Sigmoid colon (tissue), 7 donors: ENCODE measurements around the gene PNPLA1. TPM values are rescaled to one million over a fixed set of nuclear protein-coding genes. Genes with fewer than 3 reads are reported as not detected.

Source experiments
- DNase-seq: peaks from one replicate; pipeline ENCODE4 v3.0.0-alpha.2; 2019
- H3K27ac ChIP-seq, 4 donors: fragments of 200-600 bp; sonication (generic); one replicate each; pipeline ENCODE4 v1.5.1; 2016 to 2019; ENCODE audit warnings: mild to moderate bottlenecking in 1 of 4
- H3K27me3 ChIP-seq, 3 donors: fragments of 200-600 bp; sonication (generic); one replicate each; pipeline ENCODE4 v1.5.1; 2019; ENCODE audit warnings: mild to moderate bottlenecking in 1 of 3
- H3K36me3 ChIP-seq, 4 donors: fragments of 200-600 bp; sonication (generic); one replicate each; pipeline ENCODE4 v1.5.1; 2016 to 2019
- H3K4me1 ChIP-seq, 4 donors: fragments of 200-600 bp; sonication (generic); one replicate each; pipeline ENCODE4 v1.5.1; 2017 to 2019
- H3K4me3 ChIP-seq, 4 donors: fragments of 200-600 bp; sonication (generic); one replicate each; pipeline ENCODE4 v1.5.1; 2017 to 2019; ENCODE audit warnings: mild to moderate bottlenecking in 2 of 4, moderate library complexity in 1 of 4
- H3K9me3 ChIP-seq, 4 donors: fragments of 200-600 bp in 3 of 4; sonication (generic) in 3 of 4; one replicate each; pipeline versions ENCODE4 v1.5.1 to v1.6.1; 2013 to 2019
- CTCF ChIP-seq, 4 experiments: fragments of 450-650 bp in 3 of 4; fragments of 200-600 bp in 1 of 4; IDR thresholded peaks; one replicate each; pipeline ENCODE4 v1.5.1; 2016 to 2019; ENCODE audit warnings: antibody characterized with exemption in 4 of 4, mild to moderate bottlenecking in 3 of 4, moderate library complexity in 2 of 4
- EP300 ChIP-seq, 4 donors: sonication (generic); formaldehyde crosslinking; IDR thresholded peaks; one replicate each; pipeline ENCODE4 v1.6.1; 2017; ENCODE audit warnings: antibody characterized with exemption in 4 of 4
- POLR2A ChIP-seq, 2 donors: fragments of 450-650 bp; IDR thresholded peaks; one replicate each; pipeline ENCODE4 v1.6.1; 2016; ENCODE audit warnings: antibody characterized with exemption in 2 of 2, mild to moderate bottlenecking in 2 of 2, moderate library complexity in 2 of 2
- POLR2AphosphoS5 ChIP-seq, 4 donors: sonication (generic); formaldehyde crosslinking; IDR thresholded peaks; one replicate each; pipeline ENCODE4 v1.6.1; 2017; ENCODE audit warnings: antibody characterized with exemption in 4 of 4
- WGBS, 2 donors: extraction: QIAGEN DNeasy Blood & Tissue Kit; methylation state at CpG; one replicate each; pipeline ENCODE4 v1.1.7; 2013; 5-methylcytosine and 5-hydroxymethylcytosine counted together
- intact Hi-C: fragments of 100-400 bp; cut with DNase I; formaldehyde crosslinking; loops from one replicate; pipeline ENCODE4 v1.15.1; 2023
- polyA plus RNA-seq, 3 donors: library from polyadenylated mRNA; stranded (reverse); fragments of 200-250 nt; gene quantifications; one replicate each; pipeline ENCODE4 v1.2.3, GENCODE V29; 2013
- total RNA-seq, 4 donors: library from RNA; depleted of rRNA; stranded (reverse); fragments of >200 nt; gene quantifications; one replicate each; pipeline ENCODE4 v1.1.0, GENCODE V29; 2016
- donor health status: healthy with polysubstance abuse.
- donor health status: Bipolar disorder and iron deficiency.
- donor health status: healthy.

The PNPLA1 gene
- total and polyA plus RNA-seq, 7 donors, result 0.20 to 0.46 TPM; not detected in 5

DNA sequence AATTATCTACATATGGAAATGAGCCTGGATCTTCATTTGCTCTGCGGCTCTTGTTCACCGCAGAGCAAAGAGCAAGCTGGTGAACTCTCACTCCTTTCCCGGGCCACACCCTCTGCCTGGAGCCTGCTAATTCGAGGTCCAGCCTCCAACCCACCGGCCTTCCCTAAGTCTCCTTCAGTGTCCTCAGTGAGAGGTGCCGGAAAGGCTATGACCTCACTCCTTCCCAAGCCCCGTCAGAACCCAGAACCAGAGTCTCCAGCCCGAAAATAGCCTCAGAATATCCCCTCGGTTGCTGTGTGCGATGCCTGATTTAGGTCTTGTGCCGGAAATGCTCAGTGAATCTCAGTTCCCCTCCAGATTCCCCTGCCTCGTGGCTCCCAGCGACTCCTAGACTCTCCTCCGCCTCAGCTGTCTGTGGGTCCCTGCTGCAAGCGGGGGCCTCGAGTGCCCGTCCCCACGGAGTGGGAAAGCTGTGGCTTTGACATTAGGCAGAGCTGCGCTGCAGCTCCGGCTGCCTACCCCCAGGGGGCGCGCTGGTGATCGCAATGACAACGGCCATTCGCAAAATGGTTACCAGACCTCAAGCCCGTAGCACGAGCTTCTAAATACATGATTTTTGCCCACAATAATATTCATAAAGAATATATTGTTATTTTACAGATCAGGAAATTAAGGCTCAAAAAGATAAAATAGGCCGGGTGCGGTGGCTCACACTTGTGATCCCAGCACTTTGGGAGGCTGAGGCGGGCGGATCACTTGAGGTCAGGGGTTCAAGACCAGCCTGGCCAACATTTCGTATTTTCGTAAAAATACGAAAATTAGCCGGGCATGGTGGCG lies 71.0 kb downstream of the PNPLA1 start:
- 18 to 23% methylated on average over 36 of the region's 36 CpGs for WGBS, 2 donors
- Histone ChIP-seq H3K4me1 (peaks cover 0 to 13% (median 5%) of the 10 kb centered on the region in 4 donors), H3K27ac (peak overlapping the region in 2 of 4 donors; percentile 12 to 30), H3K4me3 (peak overlapping the region in 3 of 4 donors; percentile 12 to 35 (median 14)), H3K36me3 (no peaks in the 10 kb centered on the region), H3K27me3 (peaks cover 0 to 2% (median 0%) of the 10 kb centered on the region in 3 donors), H3K9me3 (no peaks in the 10 kb centered on the region)
- no peak for TF ChIP-seq EP300 (IDR thresholded peaks at IDR 0.05)
- TF ChIP-seq POLR2A (IDR thresholded peaks at IDR 0.05), result no peak
- TF ChIP-seq CTCF (IDR thresholded peaks at IDR 0.05), result peak; percentile 67 to 95 (median 94)
- TF ChIP-seq POLR2AphosphoS5 (IDR thresholded peaks at IDR 0.05), result peak in 2 of 4 donors; percentile 51 to 62
- peak; percentile 83 for DNase-seq
- intact Hi-C loops, result no loop called here

DNA sequence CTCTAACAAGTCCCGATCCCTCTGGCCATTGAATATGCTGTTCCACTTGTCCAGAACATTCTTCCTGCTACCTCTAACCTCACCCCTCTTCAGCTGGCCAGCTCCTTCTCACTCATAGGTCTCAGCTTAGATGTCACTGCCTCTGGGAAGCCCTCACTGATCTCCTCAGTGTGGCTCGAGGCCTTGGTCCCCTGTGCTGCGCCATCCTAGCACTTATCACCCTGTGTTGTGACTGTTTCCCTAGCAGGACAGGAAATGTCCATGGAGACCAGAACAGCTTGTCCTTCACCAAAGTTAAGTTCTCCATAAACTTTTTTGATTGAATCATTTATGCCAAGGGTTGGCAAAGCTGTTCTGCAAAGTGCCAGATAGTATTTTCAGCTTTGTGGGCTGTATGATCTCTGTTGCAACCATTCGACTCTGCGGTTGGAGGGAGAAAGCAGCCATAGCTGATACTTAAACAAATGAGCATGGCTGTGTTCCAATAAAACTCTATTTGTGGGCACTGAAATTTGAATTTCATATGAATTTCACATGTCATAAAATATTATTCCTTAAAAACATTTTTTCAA lies 73.3 kb downstream of the PNPLA1 start:
- H3K9me3 ChIP-seq, result no peaks in the 10 kb centered on the region
- TF ChIP-seq POLR2A (IDR thresholded peaks at IDR 0.05) (no peak), POLR2AphosphoS5 (IDR thresholded peaks at IDR 0.05) (no peak), EP300 (IDR thresholded peaks at IDR 0.05) (no peak), CTCF (IDR thresholded peaks at IDR 0.05) (no peak)
- no peak overlapping the region for H3K4me3 ChIP-seq
- intact Hi-C loops, result loop anchor here (2.0 kb wide), 1 partner anchor 18 kb away; no protein-coding TSS in a partner anchor
- DNase-seq, result peak; percentile 11
- H3K27ac ChIP-seq, result no peak overlapping the region
- H3K36me3 ChIP-seq, result no peaks in the 10 kb centered on the region
- H3K27me3 ChIP-seq, result no peaks in the 10 kb centered on the region
- peaks cover 0 to 17% (median 5%) of the 10 kb centered on the region in 4 donors for H3K4me1 ChIP-seq
- 75 to 87% methylated on average over 5 of the region's 5 CpGs for WGBS, 2 donors

GRCh38 chr6:36345681-36346466 lies 76.0 kb downstream of the PNPLA1 start:
- Histone ChIP-seq H3K27me3 (no peaks in the 10 kb centered on the region), H3K4me3 (no peak overlapping the region), H3K4me1 (peaks cover 0 to 13% (median 2%) of the 10 kb centered on the region in 4 donors), H3K36me3 (no peaks in the 10 kb centered on the region), H3K9me3 (no peaks in the 10 kb centered on the region), H3K27ac (no peak overlapping the region)
- DNase-seq, result no peak
- WGBS, 2 donors, result 85 to 88% methylated on average over 13 of the region's 13 CpGs
- intact Hi-C loops, result no loop called here
- TF ChIP-seq POLR2A (IDR thresholded peaks at IDR 0.05), result no peak
- TF ChIP-seq CTCF (IDR thresholded peaks at IDR 0.05), result no peak
- TF ChIP-seq EP300 (IDR thresholded peaks at IDR 0.05), result no peak
- no peak for TF ChIP-seq POLR2AphosphoS5 (IDR thresholded peaks at IDR 0.05)

DNA sequence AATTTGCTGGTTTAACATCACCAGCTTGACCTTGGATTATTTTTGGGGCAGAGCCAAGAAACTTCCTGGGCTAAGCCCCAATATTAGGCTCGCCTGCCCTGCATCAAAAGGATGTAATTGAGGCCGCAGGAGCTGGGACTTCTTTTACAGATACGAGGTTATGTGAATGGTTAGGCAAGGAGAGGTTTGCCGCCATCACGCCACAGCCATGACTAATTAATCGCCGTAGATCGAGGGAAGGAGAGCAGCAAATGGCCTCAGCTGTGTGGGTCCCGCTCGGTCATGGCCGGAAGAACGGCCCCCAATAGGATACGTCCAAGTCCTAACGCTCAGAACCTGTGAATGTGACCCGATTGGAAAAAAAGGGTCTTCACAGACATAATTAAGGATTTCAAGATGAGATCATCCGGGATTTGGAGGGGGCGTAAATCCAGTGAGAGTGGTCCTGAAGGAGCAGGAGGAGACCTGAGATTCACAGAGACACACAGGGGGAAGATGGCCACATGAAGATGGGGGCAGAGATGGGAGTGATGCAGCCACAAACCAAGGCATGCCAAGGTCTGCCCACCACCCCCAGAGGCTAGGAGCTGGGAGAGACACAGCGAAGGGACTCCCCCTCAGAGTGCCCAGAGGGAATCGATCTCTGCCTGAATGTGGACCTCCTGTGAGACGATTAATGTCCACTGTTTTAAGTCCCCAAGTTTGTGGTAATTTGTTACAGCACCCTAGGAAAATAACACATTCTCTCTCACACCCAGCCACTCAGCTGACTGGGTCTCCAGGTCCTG lies 76.8 kb downstream of the PNPLA1 start:
- H3K36me3 ChIP-seq, result no peaks in the 10 kb centered on the region
- TF ChIP-seq POLR2A (IDR thresholded peaks at IDR 0.05) (no peak), POLR2AphosphoS5 (IDR thresholded peaks at IDR 0.05) (no peak)
- no peak overlapping the region for H3K4me3 ChIP-seq
- 93 to 95% methylated on average over 20 of the region's 20 CpGs for WGBS, 2 donors
- H3K27me3 ChIP-seq, result no peaks in the 10 kb centered on the region
- no peak overlapping the region for H3K27ac ChIP-seq
- no peaks in the 10 kb centered on the region for H3K9me3 ChIP-seq
- intact Hi-C loops, result no loop called here
- peaks cover 0 to 16% (median 2%) of the 10 kb centered on the region in 4 donors for H3K4me1 ChIP-seq
- no peak for DNase-seq
